K562 (cell line): Measurements from ENCODE around the gene RAMAC. TPM values are rescaled to one million over a fixed set of nuclear protein-coding genes. Genes with fewer than 3 reads are reported as not detected.

Experiments used
- ATAC-seq: fragments of 200-7000 bp; cut with Tn5 transposase; 3 replicates; pipeline ENCODE4 v1.9.1; 2020; ENCODE audit warnings: moderate library complexity
- BruUV-seq: library from RNA; stranded (reverse); fragments of 400-500 nt; replicated peaks from 2 replicates; lab custom pipeline; 2021; lab: Mats Ljungman, UMichigan
- CTCF ChIA-PET: fragments of 300-600 bp; formaldehyde crosslinking; extraction: SDS; loops from one replicate; lab custom pipeline; 2021; ENCODE audit warnings: low intra/inter-chr PET ratio; lab: Yijun Ruan, JAX
- POLR2A ChIA-PET: fragments of 300-600, 350-650 bp; sonication (Branson Sonifier 250); formaldehyde crosslinking; extraction: SDS; loops from one replicate; lab custom pipeline; 2021; ENCODE audit warnings: antibody characterized with exemption, inconsistent platforms; lab: Yijun Ruan, JAX
- DNase-seq, 4 experiments: peaks; one replicate each; pipeline versions ENCODE4 v3.0.0 to v3.0.0-alpha.2; 2011 to 2018; ENCODE audit warnings: low spot score in 3 of 4, mixed read lengths in 3 of 4; ENCODE audit errors: extremely low read depth in 1 of 4
- FAIRE-seq: peaks from 2 replicates; lab custom pipeline; 2011; peaks lifted over from hg19 to GRCh38; lab: Jason Lieb, UNC
- H2AFZ ChIP-seq: 2 replicates; pipeline ENCODE4 v1.6.0; 2011; ENCODE audit warnings: low read depth, low read length, control low read depth, inconsistent platforms
- H3K27ac ChIP-seq: fragments of 200-600 bp; 3 replicates; pipeline ENCODE4 v1.8.0; 2011; ENCODE audit warnings: low read depth, mild to moderate bottlenecking, control low read depth, inconsistent platforms, low read length, moderate library complexity, mixed read lengths; ENCODE audit errors: extremely low read depth
- H3K27me3 ChIP-seq, 2 experiments: fragments of 300-600 bp in 1 of 2; 2 replicates in 1 of 2; 3 replicates in 1 of 2; pipeline versions ENCODE4 v1.6.0 to v1.8.0; 2011; ENCODE audit warnings: inconsistent platforms in 2 of 2, low read length in 2 of 2, mild to moderate bottlenecking in 1 of 2, mixed read lengths in 1 of 2, moderate library complexity in 1 of 2; ENCODE audit not compliant: control insufficient read depth in 2 of 2, insufficient read depth in 2 of 2
- H3K36me3 ChIP-seq: fragments of 300-600 bp; 3 replicates; pipeline ENCODE4 v1.8.0; 2011; ENCODE audit warnings: mild to moderate bottlenecking, low read length, inconsistent platforms; ENCODE audit not compliant: control insufficient read depth, insufficient read depth
- H3K4me1 ChIP-seq, 2 experiments: fragments of 200-600 bp in 1 of 2; replicated peaks in 1 of 2; 2 replicates in 1 of 2; 3 replicates in 1 of 2; pipeline versions ENCODE4 v1.5.1 to v1.8.0; 2011; ENCODE audit warnings: inconsistent platforms in 2 of 2, low read length in 2 of 2, mild to moderate bottlenecking in 1 of 2, mixed read lengths in 1 of 2, moderate library complexity in 1 of 2; ENCODE audit not compliant: control insufficient read depth in 2 of 2, insufficient read depth in 2 of 2
- H3K4me2 ChIP-seq: 2 replicates; pipeline ENCODE4 v1.6.1; 2011; ENCODE audit warnings: low read length, control low read depth, inconsistent platforms, mixed read lengths; ENCODE audit not compliant: insufficient read depth
- H3K4me3 ChIP-seq: fragments of 200-600 bp; sonication (generic), shearing (Covaris generic); 2 replicates; pipeline ENCODE4 v1.5.1; 2016; ENCODE audit warnings: control low read depth, inconsistent platforms
- H3K79me2 ChIP-seq: fragments of 200-600 bp; 3 replicates; pipeline ENCODE4 v1.8.0; 2011; ENCODE audit warnings: low read length, inconsistent platforms; ENCODE audit not compliant: control insufficient read depth, insufficient read depth
- H3K9ac ChIP-seq, 2 experiments: 2 replicates each; pipeline versions ENCODE4 v1.6.0 to v1.6.1; 2011; ENCODE audit warnings: low read depth in 2 of 2, low read length in 2 of 2, control low read depth in 1 of 2, inconsistent platforms in 1 of 2, mild to moderate bottlenecking in 1 of 2, mixed read lengths in 1 of 2; ENCODE audit not compliant: insufficient read depth in 1 of 2
- H3K9me1 ChIP-seq: one replicate; pipeline ENCODE4 v1.6.0; 2011; ENCODE audit warnings: inconsistent platforms, mild to moderate bottlenecking, low read length, moderate library complexity; ENCODE audit not compliant: control insufficient read depth, insufficient read depth
- H3K9me3 ChIP-seq: replicated peaks from 2 replicates; pipeline ENCODE4 v1.5.1; 2011; ENCODE audit warnings: low read depth, low read length, inconsistent platforms; ENCODE audit not compliant: control insufficient read depth, insufficient read depth
- H4K20me1 ChIP-seq: replicated peaks from 2 replicates; pipeline ENCODE4 v1.6.1; 2011; ENCODE audit warnings: low read length, inconsistent platforms, mixed read lengths; ENCODE audit not compliant: control insufficient read depth, insufficient read depth
- CBFB ChIP-seq: sonication (generic); formaldehyde crosslinking; IDR thresholded peaks from 2 replicates; pipeline ENCODE4 v1.4.0; 2020; ENCODE audit warnings: mild to moderate bottlenecking, missing genetic modification reagents
- ELF2 ChIP-seq: fragments of 250-450 bp; sonication (Bioruptor Pico); IDR thresholded peaks from 2 replicates; pipeline ENCODE4 v1.5.0; 2021; ENCODE audit warnings: mild to moderate bottlenecking
- GABPB2 ChIP-seq: fragments of 250-450 bp; sonication (Bioruptor Pico); conservative IDR thresholded peaks from 2 replicates; pipeline ENCODE4 v1.5.1; 2021; ENCODE audit warnings: mild to moderate bottlenecking
- PYGO2 ChIP-seq: fragments of 450-650 bp; IDR thresholded peaks from 2 replicates; pipeline ENCODE4 v1.6.1; 2016; ENCODE audit warnings: mild to moderate bottlenecking, missing genetic modification characterization, moderate library complexity, missing compliant biosample characterization
- SLC30A9 ChIP-seq: fragments of 250-450 bp; sonication (Bioruptor Pico); IDR thresholded peaks from 2 replicates; pipeline ENCODE4 v1.8.0; 2022; ENCODE audit warnings: mild to moderate bottlenecking, moderate library complexity
- TBP ChIP-seq: optimal IDR thresholded peaks from 2 replicates; pipeline ENCODE3; 2011; ENCODE audit warnings: low read depth, low read length, improper control_type of control experiment
- ZNF589 ChIP-seq: fragments of 200-800 bp; sonication (Bioruptor generic); IDR thresholded peaks from 2 replicates; pipeline ENCODE4 v1.6.1; 2016; ENCODE audit warnings: low read depth, missing genetic modification characterization, missing compliant biosample characterization
- ZNF778 ChIP-seq: fragments of 450-650 bp; formaldehyde crosslinking; IDR thresholded peaks from 2 replicates; pipeline ENCODE4 v1.4.0; 2020; ENCODE audit warnings: mild to moderate bottlenecking, moderate library complexity
- WGBS: fragments of 100-300 bp; shearing (Covaris generic); methylation state at CpG from one replicate; pipeline ENCODE4 v1.1.6; 2016; ENCODE audit warnings: low coverage, mixed read lengths; ENCODE audit not compliant: insufficient coverage; ENCODE audit errors: missing lambda C conversion rate; 5-methylcytosine and 5-hydroxymethylcytosine counted together
- in situ Hi-C: fragments of 300-500 bp; cut with MboI; formaldehyde crosslinking; loops from 4 replicates; pipeline ENCODE4 v1.15.0; 2018; ENCODE audit warnings: inconsistent platforms, mixed read lengths
- intact Hi-C: fragments of 100-400 bp; cut with micrococcal nuclease; formaldehyde crosslinking; loops from 2 replicates; pipeline ENCODE4 v1.14.2; 2022
- polyA plus RNA-seq, 8 experiments: library from polyadenylated mRNA; depleted of rRNA in 4 of 8; stranded (reverse) in 5 of 8; unstranded in 3 of 8; fragments of >200 nt; fragmentation: Nextera tagmentation in 2 of 8; fragmentation: Illumina TruSeq in 1 of 8; extraction: Ambion mirVana in 2 of 8; extraction: Trizol in 1 of 8; gene quantifications; 2 replicates each; pipeline versions ENCODE4 v1.2.1 to v1.2.3, GENCODE V29; 2011 to 2014; ENCODE audit warnings: inconsistent platforms in 1 of 8, missing spikeins in 1 of 8
- total RNA-seq, 7 experiments: library from RNA; depleted of rRNA in 6 of 7; stranded (reverse); fragments of >200 nt in 6 of 7; fragmentation: Illumina TruSeq in 2 of 7; extraction: Trizol in 2 of 7; gene quantifications; 2 replicates each; pipeline versions ENCODE4 v1.2.1 to v1.2.3, GENCODE V29; 2011 to 2021; ENCODE audit warnings: low replicate concordance in 1 of 7
- TF ChIP-seq, protein P1 (sequence below): fragments of 450-650 bp; IDR thresholded peaks from 2 replicates; pipeline ENCODE4 v1.6.1; 2018; ENCODE audit warnings: mild to moderate bottlenecking, low read depth; ENCODE audit not compliant: partially characterized antibody
- TF ChIP-seq, protein P2 (sequence below): sonication (generic); formaldehyde crosslinking; IDR thresholded peaks from 2 replicates; pipeline ENCODE4 v1.8.1; 2023; ENCODE audit warnings: mild to moderate bottlenecking, missing genetic modification reagents
- TF ChIP-seq, protein P3 (sequence below): fragments of 450-650 bp; formaldehyde crosslinking; IDR thresholded peaks from 2 replicates; pipeline ENCODE4 v1.4.0; 2020; ENCODE audit warnings: mild to moderate bottlenecking, mixed read lengths

Gene RAMAC
- total and polyA plus RNA-seq, 9 of the 15 experiments (the other 6 are each of a cell fraction or from before 2014, with no cell fraction given) = 26.9 to 108 (median 38.4) TPM

DNA sequence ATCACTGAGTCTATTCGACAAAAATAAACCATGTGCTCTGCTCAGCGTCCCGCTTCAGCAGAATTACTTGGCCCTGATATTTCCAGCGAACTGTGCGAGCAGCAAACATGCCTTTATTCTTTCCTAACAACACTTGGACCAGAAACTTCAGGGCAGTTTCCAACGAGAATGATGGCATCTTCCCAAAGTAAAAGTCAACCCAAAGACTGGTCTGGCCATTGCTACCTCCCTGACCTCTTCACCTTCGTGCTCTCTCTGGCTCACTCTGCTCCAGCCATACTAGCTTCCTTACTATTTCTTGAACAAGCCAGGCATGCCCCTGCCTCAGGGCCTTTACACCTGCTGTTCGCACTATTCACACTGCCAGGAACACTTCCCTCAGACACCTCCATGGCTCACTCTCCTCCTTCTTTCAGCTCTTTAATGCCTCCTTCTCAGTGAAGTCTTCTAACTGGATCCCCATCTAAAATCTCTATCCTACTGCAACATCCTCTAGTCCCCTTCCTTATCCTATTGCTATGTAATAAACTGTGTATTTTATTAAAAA is 39.8 kb upstream of the RAMAC start:
- Histone ChIP-seq H3K4me1 (no peaks in the 10 kb centered on the region), H3K9me3 (no peaks in the 10 kb centered on the region), H3K9me1 (no peaks in the 10 kb centered on the region), H3K27me3 (peaks cover 54 to 66% of the 10 kb centered on the region in 2 experiments), H4K20me1 (no peaks in the 10 kb centered on the region), H3K9ac (no peak overlapping the region), H2AFZ (no peak overlapping the region), H3K27ac (no peak overlapping the region), H3K79me2 (no peaks in the 10 kb centered on the region), H3K4me2 (no peak overlapping the region), H3K36me3 (no peaks in the 10 kb centered on the region), H3K4me3 (no peak overlapping the region)
- in situ Hi-C loops (no loop called here), intact Hi-C loops (no loop called here)
- ATAC-seq (no peak), DNase-seq (no peak), FAIRE-seq (no peak)
- WGBS = 1% methylated on average over 8 of the region's 8 CpGs
- CTCF ChIA-PET = interaction anchor here (0.6 kb wide), 1 partner anchor 459 kb away, joined by 3 read pairs; no protein-coding TSS in a partner anchor
- no peak for TF ChIP-seq PYGO2
- POLR2A ChIA-PET = no interaction called here
- BruUV-seq = no TSS peak

DNA sequence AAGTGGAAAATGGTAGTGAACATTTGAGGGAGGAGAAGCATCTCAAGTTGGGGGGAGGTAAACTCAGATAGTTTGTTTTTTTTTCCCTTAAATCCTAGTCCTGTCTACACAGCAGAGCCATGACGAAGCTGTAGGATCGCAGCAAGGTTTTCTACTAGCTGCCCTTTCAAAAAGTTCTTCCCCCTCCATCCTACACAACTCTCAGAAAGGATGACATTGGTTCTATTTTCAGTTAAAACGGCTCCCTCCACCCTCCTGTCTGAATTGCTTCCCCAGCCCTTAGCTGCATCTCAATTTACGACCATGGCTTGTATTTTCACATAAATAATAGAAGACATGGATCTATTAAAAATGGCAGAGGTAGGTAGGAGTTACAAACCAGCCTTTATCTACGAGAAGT is 35.7 kb upstream of the RAMAC start:
- ChIA-PET CTCF (no interaction called here), POLR2A (no interaction called here)
- Histone ChIP-seq H3K4me3 (no peak overlapping the region), H2AFZ (no peak overlapping the region), H3K9me3 (no peaks in the 10 kb centered on the region), H3K27ac (no peak overlapping the region), H3K4me2 (no peak overlapping the region), H3K9ac (no peak overlapping the region), H3K36me3 (no peaks in the 10 kb centered on the region), H3K9me1 (no peaks in the 10 kb centered on the region), H3K79me2 (no peaks in the 10 kb centered on the region), H3K4me1 (peaks cover 0 to 11% of the 10 kb centered on the region in 2 experiments; a peak in 2 of 5 replicates), H4K20me1 (no peaks in the 10 kb centered on the region), H3K27me3 (peaks cover 49 to 51% of the 10 kb centered on the region in 2 experiments)
- intact Hi-C loops = no loop called here
- FAIRE-seq (no peak), ATAC-seq (no peak), DNase-seq (no peak)
- no TSS peak for BruUV-seq
- WGBS = 0% methylated on average over 5 of the region's 5 CpGs
- in situ Hi-C loops = no loop called here
- TF ChIP-seq, protein P1, sequence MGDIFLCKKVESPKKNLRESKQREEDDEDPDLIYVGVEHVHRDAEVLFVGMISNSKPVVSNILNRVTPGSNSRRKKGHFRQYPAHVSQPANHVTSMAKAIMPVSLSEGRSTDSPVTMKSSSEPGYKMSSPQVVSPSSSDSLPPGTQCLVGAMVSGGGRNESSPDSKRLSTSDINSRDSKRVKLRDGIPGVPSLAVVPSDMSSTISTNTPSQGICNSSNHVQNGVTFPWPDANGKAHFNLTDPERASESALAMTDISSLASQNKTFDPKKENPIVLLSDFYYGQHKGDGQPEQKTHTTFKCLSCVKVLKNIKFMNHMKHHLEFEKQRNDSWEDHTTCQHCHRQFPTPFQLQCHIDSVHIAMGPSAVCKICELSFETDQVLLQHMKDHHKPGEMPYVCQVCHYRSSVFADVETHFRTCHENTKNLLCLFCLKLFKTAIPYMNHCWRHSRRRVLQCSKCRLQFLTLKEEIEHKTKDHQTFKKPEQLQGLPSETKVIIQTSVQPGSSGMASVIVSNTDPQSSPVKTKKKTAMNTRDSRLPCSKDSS = no peak
- TF ChIP-seq ELF2 (CRISPR knock-in tag) (no peak), TBP (no peak), ZNF778 (CRISPR knock-in tag) (no peak), CBFB (no peak), GABPB2 (CRISPR knock-in tag) (no peak), SLC30A9 (CRISPR knock-in tag) (no peak), ZNF589 (CRISPR knock-in tag) (no peak)
- TF ChIP-seq, protein P2, sequence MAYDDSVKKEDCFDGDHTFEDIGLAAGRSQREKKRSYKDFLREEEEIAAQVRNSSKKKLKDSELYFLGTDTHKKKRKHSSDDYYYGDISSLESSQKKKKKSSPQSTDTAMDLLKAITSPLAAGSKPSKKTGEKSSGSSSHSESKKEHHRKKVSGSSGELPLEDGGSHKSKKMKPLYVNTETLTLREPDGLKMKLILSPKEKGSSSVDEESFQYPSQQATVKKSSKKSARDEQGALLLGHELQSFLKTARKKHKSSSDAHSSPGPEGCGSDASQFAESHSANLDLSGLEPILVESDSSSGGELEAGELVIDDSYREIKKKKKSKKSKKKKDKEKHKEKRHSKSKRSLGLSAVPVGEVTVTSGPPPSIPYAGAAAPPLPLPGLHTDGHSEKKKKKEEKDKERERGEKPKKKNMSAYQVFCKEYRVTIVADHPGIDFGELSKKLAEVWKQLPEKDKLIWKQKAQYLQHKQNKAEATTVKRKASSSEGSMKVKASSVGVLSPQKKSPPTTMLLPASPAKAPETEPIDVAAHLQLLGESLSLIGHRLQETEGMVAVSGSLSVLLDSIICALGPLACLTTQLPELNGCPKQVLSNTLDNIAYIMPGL (CRISPR knock-in tag) = no peak
- TF ChIP-seq, protein P3, sequence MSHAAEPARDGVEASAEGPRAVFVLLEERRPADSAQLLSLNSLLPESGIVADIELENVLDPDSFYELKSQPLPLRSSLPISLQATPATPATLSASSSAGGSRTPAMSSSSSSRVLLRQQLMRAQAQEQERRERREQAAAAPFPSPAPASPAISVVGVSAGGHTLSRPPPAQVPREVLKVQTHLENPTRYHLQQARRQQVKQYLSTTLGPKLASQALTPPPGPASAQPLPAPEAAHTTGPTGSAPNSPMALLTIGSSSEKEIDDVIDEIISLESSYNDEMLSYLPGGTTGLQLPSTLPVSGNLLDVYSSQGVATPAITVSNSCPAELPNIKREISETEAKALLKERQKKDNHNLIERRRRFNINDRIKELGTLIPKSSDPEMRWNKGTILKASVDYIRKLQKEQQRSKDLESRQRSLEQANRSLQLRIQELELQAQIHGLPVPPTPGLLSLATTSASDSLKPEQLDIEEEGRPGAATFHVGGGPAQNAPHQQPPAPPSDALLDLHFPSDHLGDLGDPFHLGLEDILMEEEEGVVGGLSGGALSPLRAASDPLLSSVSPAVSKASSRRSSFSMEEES (CRISPR knock-in tag) = no peak
